GM19455 (cell line): ENCODE results near the gene PTRH1.

Experiments
- ATAC-seq: cut with Tn5 transposase; IDR thresholded peaks from one replicate; pipeline ENCODE4 v1.9.1; 2021; ENCODE audit not compliant: unreplicated experiment

The PTRH1 gene

DNA sequence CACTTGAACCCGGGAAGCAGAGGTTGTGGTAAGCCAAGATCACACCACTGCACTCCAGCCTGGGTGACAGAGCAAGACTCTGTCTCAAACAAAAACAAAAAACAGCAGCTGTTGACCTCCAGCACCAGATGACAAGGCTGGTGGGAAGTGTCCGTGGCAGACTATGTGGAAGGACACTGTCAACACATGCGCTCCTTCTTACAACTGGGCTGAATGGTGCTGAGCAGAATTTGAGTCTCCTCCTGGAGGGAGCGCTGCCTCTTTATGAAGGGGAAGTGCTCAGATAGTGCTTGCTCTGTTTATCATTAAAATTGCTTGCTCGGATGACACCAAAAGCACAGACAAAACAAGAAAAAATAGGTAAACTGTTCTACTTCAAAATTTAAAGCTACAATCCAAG, 17.9 kb downstream of the PTRH1 start:
- ATAC-seq, result no peak

GRCh38 chr9:127694890-127695720, 20.4 kb downstream of the PTRH1 start:
- no peak for ATAC-seq

- no peak for ATAC-seq
Measured at GRCh38 chr9:127693697-127694096, 21.8 kb downstream of the PTRH1 start.

DNA sequence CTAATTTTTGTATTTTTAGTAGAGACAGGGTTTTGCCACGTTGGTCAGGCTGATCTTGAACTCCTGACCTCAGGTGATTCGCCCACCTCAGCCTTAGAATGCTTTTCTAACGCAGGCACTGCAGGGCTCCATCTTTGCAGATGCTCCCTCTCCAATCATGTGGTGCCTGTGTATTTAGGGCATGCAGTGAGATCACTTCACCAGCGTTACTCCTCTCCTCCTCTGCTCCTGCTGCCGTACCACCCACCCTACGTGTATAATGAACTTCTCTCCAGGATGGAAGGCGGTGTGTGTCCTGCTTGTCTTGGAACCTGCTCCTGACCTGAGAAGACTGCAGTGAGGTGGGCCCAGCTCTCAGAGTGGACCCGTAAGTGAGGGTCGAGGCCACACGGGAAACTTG, 22.3 kb downstream of the PTRH1 start:
- ATAC-seq, result no peak

DNA sequence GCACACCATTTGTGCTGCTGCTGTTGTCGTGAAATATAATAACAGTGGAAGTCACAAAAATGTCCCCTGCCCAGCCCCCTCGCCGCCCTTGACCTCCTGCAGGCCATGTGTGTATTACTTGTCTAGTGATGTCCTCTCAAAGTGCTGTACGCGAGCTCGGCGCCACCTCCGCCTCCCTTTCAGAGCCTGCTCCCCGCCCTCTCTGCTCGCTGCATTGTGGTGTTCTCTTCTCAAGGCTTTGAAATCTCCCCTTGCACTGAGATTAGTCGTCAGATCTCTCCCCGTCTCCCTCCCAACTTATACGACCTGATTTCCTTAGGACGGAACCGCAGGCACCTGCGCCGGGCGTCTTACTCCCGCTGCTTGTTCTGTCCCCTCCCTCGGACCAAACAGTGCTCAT, 23.4 kb downstream of the PTRH1 start:
- no peak for ATAC-seq

DNA sequence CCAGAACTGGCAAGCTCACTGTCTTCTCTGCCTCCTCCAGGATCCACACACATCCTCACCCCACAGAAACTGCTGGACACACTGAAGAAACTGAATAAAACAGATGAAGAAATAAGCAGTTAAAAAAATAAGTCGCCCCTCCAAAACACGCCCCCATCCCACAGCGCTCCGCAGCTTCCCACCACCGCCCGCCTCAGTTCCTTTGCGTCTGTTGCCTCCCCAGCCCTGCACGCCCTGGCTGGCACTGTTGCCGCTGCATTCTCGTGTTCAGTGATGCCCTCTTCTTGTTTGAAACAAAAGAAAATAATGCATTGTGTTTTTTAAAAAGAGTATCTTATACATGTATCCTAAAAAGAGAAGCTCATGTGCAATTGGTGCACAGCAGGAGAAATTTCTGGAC, 24.7 kb downstream of the PTRH1 start:
- ATAC-seq, result no peak

GRCh38 chr9:127689329-127690000, 26.0 kb downstream of the PTRH1 start:
- ATAC-seq, result no peak

- ATAC-seq, result no peak
Measured at GRCh38 chr9:127686461-127687393, 28.7 kb downstream of the PTRH1 start.

DNA sequence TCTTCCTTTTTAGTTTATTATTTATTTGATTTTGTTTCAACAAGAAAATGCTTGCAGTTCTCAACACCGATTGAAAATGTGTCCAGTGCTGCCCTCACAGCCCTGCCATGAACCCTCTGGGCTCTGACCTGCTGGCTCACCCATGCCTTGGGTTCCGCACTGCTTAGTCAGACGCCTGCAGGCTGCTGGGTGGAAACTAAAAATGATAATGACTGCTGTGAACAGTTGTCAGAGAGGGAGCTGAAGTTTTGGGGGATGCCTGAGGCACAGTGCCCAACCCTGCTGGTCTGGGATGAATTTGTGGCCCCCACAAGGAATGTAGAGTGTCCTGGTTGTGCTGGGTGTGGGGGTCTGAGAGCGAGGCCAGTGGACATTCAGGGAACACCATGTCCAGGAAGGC, 30.9 kb downstream of the PTRH1 start:
- ATAC-seq, result no peak

DNA sequence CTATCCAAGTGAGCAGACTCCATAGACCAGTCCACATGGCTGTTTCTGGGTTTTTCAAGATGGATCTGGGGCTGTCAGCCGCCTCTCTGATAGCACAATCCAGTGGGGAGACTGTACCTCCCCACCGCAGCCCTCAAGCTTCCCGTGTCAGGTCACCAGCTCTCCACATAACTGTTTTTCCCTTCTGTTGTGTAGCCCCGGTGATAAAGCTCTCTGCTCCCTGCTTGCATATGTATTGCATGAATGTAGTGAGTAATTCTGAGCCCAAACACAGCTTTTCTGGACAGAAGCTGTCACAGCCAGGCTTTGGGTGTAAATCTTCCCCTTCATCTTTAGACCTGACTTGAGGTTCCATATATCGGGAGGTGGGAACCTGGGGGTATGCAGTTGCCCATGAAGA, 31.7 kb downstream of the PTRH1 start:
- no peak for ATAC-seq

DNA sequence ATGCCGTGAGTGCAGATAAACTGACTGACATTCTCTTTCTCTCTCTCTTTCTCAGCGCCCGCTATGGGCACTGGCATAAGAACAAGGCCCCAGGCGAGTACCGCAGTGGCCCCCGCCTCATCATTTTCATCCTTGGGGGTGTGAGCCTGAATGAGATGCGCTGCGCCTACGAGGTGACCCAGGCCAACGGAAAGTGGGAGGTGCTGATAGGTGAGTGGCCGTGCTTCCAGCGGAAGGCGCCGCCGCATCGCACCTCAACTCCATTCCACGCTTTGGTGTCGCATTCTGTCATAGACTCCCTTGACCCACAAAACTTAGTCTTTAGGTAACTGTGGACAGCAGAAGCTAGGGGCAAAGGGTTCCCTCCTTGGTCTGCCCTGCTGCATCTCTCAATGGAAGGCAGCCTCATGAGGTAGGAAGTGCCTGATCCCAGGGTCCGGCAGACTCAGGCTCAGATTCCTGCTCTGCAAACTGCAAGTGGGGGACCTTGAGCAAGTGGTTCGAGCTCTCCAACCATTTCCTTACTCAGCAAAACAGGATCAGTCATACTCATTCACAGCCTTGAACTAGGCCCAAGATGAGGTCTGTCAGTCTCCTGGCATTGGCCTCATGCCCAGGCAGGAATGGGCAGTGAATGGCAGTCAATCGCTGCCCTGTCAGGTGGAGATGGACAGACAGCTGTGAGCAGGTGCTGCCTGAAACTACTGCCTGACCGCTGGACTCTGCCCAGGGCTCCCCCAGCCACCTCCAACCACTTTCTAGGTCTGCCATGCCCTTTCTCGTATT, 32.9 kb downstream of the PTRH1 start:
- no peak for ATAC-seq

DNA sequence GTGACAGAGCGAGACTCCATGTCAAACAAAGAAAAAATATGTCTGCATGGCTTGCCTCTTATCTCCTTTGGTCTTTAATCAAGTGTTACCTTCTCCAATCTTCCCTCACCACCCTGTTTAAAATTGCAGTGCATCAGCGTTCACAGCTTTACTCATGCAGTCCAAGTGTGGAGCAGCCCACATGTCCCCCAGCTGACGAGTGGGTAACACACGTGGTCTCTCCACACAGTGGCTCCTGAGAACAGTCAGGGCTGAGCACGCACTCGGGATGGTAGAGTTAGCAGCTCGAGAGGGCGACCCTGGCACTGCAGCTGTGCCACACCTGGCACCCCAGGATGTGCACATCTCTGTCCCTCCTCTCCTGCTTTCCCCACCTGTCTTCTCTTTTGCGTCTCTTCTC, 34.6 kb downstream of the PTRH1 start:
- ATAC-seq, result no peak

DNA sequence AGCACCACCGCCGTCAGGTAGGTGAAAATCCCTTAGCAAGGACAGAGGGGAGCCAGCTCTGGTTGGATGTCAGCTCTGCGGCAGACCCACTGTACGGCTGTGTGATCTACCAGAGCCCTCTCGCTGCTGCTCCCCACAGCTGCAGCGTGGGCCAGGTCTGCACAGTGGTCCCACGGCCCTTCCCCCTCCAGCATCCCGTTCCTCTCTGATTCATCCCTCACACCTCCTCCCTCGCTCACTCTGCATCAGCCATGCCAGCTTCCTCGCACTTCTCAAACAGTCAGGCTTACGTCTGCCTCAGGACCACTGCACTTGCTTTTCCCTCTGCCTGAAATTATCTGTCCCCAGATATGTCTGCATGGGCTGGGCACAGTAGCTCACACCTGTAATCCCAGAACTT, 35.2 kb downstream of the PTRH1 start:
- ATAC-seq, result no peak

DNA sequence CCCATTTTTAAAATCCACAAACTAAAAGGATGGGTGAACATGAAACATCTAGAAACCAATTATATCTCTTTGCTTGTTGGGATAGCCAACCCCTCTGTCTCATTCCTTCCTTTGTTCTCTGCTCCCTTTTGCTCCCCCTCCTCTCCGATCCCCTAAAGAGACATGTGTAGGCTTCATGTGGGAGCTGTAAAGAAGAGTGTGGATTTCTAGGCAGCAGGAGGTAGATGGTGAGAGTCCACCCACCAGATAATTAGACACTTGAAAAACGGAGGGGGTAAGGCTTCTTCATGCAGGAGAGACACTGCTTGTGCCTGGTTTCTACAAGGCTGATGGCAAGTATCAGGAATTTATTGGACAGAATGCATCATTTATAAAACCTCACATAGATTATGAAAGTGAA, 36.0 kb downstream of the PTRH1 start:
- ATAC-seq, result no peak

GRCh38 chr9:127676638-127677037, 38.8 kb downstream of the PTRH1 start:
- ATAC-seq, result no peak

GRCh38 chr9:127673234-127673633, 42.2 kb downstream of the PTRH1 start:
- no peak for ATAC-seq

DNA sequence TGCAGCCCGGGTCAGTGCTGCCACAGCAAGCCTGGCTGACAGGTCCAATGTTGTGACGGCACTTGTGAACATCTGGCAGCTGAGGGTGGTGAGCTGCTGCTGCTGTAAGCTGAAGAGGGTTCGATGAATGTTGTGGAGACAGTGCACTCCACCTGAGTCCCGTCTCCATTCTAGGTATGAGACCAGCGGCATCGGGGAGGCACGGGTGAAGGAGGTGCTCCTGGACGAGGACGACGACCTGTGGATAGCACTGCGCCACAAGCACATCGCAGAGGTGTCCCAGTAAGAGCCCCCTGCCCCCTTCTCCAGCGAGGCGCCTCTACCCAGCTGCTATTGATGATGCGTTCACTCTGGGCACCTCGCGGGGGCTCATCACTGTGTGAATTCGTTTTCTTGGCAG, 47.6 kb downstream of the PTRH1 start:
- no peak for ATAC-seq

- no peak for ATAC-seq
Measured at GRCh38 chr9:127667127-127667844, 48.2 kb downstream of the PTRH1 start.

DNA sequence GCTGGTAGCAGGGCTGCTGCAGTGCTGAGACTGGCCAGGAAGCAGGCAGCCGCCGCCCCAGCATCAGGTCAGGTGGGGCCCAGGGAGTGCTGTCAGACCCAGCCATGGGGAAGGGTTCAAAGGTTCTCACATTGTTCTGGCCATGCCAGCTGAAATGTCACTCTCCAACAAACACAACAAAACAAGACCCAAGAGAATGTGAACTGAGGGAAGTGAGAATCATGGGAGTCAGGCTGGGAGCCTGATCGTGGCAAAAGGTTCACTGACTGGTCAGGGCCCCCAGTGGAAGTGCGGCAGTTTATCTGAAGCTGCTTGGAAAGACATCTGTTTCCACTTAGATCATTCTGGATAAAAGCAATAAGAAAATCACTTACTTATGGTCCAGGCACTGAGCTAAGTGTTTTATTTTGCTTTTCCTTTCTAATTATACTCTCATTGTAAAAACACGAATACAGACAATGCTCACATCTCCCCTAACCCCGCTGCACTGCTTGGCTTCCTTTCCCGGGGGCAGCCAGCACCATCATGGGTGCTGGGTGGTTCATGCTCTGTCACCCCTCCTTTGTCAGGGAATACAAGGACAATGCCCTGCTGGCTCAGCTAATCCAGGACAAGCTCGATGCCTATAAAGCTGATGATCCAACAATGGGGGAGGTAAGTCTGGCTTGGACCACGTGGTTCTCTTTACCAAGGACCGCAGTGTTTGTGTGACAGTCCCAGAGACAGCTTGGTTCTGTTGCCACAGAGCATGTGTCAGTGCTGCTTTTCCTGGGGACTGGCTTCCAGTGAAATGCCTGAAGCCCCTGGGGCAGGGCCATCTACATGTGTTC, 50.6 kb downstream of the PTRH1 start:
- no peak for ATAC-seq
